Coronary artery (tissue), 2 donors: Measurements from ENCODE around the gene KLK1.
"Not testable (repeated sequence)": the region's sequence is repeated elsewhere in the genome, so short reads cannot be mapped to it uniquely, and the experiment has no call there.

Experiments
- DNase-seq: peaks from one replicate; pipeline ENCODE4 v3.0.0-alpha.2; 2017; ENCODE audit warnings: low spot score
- H3K27ac ChIP-seq, 2 donors: fragments of 200-600 bp; sonication (generic); one replicate each; pipeline ENCODE4 v1.5.1; 2016 to 2019
- H3K4me3 ChIP-seq: fragments of 200-600 bp; sonication (generic); 2 replicates; pipeline ENCODE4 v1.5.1; 2016; ENCODE audit warnings: mild to moderate bottlenecking, moderate library complexity
- CTCF ChIP-seq: fragments of 200-600 bp; sonication (generic); IDR thresholded peaks from one replicate; pipeline ENCODE4 v1.5.1; 2019; ENCODE audit warnings: antibody characterized with exemption

The KLK1 gene

GRCh38 chr19:50817941-50818858 is 5.4 kb downstream of the KLK1 start:
- Histone ChIP-seq H3K27ac (no peak overlapping the region), H3K4me3 (peak overlapping the region; percentile 49)
- TF ChIP-seq CTCF = no peak
- no peak for DNase-seq

- Histone ChIP-seq H3K27ac (no peak overlapping the region), H3K4me3 (no peak overlapping the region)
- TF ChIP-seq CTCF = no peak
- no peak for DNase-seq
Measured at GRCh38 chr19:50815439-50815838, 8.1 kb downstream of the KLK1 start.

- Histone ChIP-seq H3K4me3 (no peak overlapping the region), H3K27ac (no peak overlapping the region)
- no peak for TF ChIP-seq CTCF
- no peak for DNase-seq
Measured at GRCh38 chr19:50814883-50815282, 8.7 kb downstream of the KLK1 start.

- TF ChIP-seq CTCF = no peak
- H3K27ac ChIP-seq = no peak overlapping the region
- H3K4me3 ChIP-seq = no peak overlapping the region
- DNase-seq = no peak
Measured at GRCh38 chr19:50812474-50812873, 11.1 kb downstream of the KLK1 start.

- DNase-seq, H3K4me3 ChIP-seq, H3K27ac ChIP-seq: not testable (repeated sequence)
Measured at GRCh38 chr19:50811622-50812238, 11.9 kb downstream of the KLK1 start.

- DNase-seq = no peak
- H3K27ac ChIP-seq = no peak overlapping the region
- H3K4me3 ChIP-seq = no peak overlapping the region
- TF ChIP-seq CTCF = no peak
Measured at GRCh38 chr19:50808856-50809255, 14.7 kb downstream of the KLK1 start.

GRCh38 chr19:50804420-50805272 is 18.9 kb downstream of the KLK1 start:
- H3K4me3 ChIP-seq = peak overlapping the region; percentile 77

More at GRCh38 chr19:50804420-50805272, 18.9 kb downstream of the KLK1 start:
- no peak for TF ChIP-seq CTCF
- H3K27ac ChIP-seq = peak overlapping the region; percentile 83 to 91
- peak; percentile 98 for DNase-seq
